Measurements from ENCODE around the gene UBAP2.

DNA sequence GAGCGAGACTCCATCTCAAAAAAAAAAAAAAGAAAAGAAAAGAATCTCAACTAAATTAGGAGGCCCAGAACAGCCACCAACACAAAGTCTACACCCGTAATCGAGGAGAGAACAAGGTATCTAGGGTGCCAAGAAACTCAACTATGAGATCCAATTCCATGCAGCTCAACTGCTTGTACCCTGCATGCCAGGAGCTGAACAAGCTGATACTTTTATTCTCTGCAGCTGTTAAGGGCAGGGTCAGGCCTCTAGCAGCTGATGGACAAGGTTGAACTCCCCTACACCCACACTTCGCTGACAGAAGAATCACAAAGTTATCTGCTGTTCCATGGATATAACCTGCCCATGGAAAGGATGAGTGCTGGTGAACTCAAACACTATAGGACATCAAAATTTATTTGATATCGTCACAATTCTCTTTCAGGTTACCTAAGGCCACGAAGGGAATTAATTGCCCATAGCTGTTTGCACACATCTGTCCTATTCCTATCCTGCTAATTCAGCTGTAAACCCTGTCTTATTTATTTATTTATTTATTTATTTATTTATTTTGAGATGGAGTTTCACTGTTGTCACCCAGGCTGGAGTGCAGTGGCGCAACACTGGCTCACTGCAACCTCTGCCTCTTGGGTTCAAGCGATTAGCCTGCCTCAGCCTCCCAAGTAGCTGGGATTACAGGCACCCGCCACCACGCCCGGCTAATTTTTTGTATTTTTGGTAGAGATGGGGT lies 20.7 kb downstream of the UBAP2 start:
- TF ChIP-seq, protein P1, sequence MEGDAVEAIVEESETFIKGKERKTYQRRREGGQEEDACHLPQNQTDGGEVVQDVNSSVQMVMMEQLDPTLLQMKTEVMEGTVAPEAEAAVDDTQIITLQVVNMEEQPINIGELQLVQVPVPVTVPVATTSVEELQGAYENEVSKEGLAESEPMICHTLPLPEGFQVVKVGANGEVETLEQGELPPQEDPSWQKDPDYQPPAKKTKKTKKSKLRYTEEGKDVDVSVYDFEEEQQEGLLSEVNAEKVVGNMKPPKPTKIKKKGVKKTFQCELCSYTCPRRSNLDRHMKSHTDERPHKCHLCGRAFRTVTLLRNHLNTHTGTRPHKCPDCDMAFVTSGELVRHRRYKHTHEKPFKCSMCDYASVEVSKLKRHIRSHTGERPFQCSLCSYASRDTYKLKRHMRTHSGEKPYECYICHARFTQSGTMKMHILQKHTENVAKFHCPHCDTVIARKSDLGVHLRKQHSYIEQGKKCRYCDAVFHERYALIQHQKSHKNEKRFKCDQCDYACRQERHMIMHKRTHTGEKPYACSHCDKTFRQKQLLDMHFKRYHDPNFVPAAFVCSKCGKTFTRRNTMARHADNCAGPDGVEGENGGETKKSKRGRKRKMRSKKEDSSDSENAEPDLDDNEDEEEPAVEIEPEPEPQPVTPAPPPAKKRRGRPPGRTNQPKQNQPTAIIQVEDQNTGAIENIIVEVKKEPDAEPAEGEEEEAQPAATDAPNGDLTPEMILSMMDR (IDR thresholded peaks at IDR 0.05) = no peak
- no peak for TF ChIP-seq EP300 (IDR thresholded peaks at IDR 0.05)

Data from tibial nerve (tissue), 4 donors.